HG03159 (cell line): ENCODE data around the gene SNAPIN.

Source experiments
- ATAC-seq: cut with Tn5 transposase; IDR thresholded peaks from one replicate; pipeline ENCODE4 v1.9.1; 2021; ENCODE audit warnings: mild to moderate bottlenecking, moderate library complexity; ENCODE audit not compliant: unreplicated experiment

SNAPIN gene

DNA sequence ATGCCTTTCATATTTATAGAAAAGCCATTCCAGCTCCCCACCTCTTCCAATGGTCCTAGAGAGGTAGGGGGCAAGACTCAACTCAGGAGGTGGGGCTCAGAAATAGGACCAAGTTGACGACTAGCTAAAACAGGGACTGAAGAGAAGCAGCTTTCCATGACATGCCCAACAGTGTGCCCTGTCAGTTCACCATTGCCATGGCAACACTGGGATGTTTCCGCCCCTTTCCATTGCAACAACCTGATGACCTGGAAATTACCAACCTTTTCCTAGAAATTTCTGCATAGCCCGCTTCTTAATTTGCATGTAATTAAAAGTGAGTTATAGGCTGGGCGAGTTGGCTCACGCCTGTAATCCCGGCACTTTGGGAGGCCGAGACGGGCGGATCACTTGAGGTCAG, 47.0 kb downstream of the SNAPIN start:
- ATAC-seq, result no peak

- no peak for ATAC-seq
Observed at GRCh38 chr1:153711026-153711425, 52.5 kb downstream of the SNAPIN start.
